ENCODE results near the gene TRPM4.
A peak's percentile ranks its signal among the peaks of the same experiment; 100 is the strongest.
"Not testable (repeated sequence)": the region's sequence is repeated elsewhere in the genome, so short reads cannot be mapped to it uniquely, and the experiment has no call there.

TRPM4 gene

DNA sequence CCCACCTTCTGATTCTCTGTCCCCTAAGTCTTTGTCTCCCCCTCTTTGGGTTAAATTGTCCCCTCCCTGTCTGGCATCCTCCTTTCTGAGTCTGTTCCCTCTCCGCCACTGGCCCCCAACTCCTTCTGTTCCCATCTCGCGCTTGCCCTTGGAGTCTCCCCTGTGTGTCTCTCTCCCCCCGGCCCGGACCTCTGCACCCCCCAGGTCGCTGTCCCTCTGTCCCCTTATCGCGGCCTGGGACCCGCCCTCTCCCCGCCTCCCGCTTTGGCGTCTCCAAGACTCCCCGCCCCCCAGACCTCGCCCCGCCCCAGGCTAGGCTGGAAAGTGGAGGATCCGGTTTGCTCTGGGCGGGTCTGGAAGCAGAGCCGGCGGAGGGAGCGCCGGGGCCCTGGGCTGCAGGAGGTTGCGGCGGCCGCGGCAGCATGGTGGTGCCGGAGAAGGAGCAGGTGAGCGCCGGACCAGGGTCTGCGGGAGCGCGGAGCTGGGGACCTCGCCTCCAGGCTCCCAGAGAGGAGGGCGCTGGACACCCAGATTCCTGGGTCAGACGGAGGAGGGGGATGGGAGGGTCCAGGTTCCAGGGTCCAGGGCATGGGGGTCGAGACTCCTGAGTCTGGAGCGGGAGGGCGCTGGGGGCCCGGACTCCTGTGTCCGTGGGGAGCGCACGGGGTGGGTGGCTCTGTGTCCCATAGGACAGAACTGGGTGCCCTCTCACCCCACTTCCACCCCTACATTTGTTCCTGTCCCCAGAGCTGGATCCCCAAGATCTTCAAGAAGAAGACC is at the start of gene TRPM4:
TRPM4 (plus strand) TSS at position 348 of the 780 bp plus-strand sequence; CDS start at position 423, 75 bp downstream.
- peak in 1 of 4 experiments; percentile 13 for DNase-seq

DNA sequence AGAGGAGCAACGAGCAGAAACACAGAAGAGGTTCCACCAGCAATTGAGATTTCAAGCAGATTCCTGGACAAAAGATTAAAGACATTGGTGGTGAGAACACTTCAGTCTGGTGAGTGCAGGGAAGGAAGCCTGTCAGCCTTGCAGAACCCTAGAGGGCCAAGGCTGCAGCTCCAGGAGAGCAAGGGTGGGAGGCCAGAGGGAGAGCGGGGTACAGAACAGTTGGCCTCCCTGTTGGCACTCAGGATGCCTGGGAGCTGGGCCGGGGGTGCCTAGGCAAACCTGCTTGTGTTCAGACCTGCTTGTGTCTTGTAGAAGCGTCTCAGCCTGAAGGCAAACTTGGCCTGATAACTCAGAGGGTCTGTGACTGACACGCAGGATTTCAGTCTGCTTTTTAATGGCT is 48.5 kb upstream of the TRPM4 start:
- DNase-seq: no peak

DNA sequence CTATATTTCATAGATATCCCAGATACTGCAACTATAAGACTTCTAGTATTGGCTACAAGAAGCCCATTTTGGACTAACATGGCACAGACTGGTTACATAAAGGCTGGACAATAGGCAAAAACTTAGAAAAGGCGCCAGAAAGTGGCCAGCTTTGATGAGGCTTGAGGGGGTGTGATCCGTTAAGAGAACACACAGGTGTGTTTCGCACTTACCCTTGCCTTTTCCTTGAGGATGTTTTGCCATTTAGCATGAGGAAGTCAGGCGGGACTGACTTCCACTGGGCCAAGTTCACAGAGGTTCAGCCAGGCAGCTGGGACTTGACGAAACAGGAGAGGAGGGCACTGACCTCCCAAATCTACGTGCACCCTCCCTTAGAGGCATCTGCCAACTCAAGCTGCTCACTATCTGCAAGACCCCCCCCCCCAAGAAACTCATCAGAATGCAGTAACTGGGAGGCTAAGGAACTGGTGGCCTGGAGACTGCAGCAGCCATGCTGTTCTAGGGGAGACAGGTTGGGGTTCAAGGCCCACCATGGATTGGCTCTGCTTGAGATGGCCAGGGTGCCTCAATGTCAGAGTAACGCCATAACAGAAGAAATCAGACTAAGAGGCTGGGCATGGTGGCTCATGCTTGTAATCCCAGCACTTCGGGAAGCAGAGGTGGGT is 47.9 kb upstream of the TRPM4 start:
- DNase-seq: no peak

DNA sequence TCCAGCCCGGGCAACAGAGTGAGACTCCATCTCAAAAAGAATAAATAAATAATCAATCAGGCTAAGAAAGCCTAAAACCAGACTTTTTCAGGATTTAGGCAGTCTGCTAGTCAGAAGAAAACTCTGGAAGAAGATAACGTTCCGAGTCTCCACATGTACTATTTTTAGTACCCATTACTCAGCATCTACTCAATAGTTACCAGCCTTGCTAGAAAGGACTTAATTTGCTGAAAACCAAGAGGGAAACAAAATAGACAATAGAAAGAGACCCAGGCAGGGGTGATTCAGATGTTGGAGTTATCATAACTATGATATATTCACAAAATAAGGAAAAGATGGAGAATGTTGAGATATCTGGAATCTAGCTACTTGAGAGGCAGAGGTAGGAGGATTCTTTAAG is 47.0 kb upstream of the TRPM4 start:
- DNase-seq: no peak

DNA sequence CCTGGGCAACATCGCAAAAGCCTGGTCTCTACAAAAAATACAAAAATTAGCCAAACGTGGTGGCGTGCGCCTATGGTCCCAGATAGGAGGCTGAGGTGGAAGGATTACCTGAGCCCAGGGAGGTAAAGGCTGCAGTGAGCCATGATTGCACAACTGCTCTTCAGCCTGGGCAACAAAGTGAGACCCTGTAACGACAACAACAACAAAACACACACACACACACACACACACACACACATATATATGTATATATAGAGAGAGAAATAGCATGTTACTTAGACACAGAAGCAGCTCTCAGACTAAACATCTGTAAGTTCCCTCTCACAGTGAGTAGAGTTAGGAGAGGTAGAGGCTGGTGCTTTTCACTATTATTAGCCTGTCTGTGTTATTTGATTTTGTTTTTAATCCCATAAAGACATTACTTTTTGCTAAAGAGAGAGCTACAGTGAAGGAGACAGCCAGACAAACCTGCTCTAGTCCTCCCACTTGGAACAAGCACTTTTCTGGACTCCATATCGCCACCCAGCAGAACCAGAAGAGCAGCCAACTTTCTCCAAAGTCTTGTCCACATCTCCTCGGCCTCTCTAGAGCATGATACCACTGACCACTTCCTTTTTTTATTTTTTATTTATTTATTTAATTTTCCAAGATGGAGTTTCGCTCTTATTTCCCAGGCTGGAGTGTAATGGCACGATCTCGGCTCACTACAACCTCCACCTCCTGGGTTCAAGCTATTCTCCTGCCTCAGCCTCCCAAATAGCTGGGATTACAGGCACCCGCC is 46.2 kb upstream of the TRPM4 start:
- DNase-seq: no peak

DNA sequence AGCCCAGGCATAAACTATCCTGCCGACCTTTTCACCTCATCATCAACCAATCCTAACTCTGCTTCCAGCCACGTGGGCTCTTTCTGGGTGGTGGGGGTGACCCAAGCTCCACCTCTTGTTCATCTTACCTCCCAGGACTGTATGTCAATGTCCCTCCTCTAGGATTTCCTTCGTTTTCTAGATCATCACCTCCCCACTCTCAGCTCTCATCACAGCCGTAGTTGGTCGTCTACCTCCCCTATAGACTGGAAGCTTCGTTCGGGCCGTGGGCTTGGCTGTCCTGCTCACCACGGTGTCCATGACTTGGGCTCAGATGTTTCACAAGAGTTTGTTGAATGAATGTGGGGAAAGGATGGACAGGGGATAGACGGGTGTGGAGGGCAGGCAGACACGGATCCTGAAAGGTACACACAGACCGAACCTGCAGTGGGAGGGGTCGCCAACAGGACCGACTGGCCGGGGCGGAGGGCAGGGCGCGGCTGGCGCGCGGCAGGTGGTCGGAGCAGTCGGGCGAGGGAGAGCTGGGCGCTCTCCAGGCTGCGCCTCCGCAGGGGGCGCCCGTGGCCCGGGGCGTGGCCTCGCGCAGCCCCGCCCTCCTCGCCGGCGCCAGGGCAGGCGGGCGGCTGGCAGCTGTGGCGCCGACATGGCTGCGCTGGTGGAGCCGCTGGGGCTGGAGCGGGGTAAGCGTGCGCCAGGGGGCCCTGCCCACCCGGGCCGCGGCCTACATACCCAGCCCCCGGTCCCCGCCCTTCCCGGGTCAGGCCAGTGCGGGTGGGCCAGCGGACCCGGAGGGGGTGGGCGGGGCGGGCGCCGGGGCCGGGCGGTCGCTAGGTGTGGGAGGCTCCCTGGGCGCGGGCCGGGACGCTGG is 43.6 kb upstream of the TRPM4 start, which contains the start of gene LIN7B:
LIN7B (plus strand) TSS at position 609 of the 868 bp plus-strand sequence; CDS start at position 644, 35 bp downstream.
- peak; percentile 43 to 71 (median 55) for DNase-seq

DNA sequence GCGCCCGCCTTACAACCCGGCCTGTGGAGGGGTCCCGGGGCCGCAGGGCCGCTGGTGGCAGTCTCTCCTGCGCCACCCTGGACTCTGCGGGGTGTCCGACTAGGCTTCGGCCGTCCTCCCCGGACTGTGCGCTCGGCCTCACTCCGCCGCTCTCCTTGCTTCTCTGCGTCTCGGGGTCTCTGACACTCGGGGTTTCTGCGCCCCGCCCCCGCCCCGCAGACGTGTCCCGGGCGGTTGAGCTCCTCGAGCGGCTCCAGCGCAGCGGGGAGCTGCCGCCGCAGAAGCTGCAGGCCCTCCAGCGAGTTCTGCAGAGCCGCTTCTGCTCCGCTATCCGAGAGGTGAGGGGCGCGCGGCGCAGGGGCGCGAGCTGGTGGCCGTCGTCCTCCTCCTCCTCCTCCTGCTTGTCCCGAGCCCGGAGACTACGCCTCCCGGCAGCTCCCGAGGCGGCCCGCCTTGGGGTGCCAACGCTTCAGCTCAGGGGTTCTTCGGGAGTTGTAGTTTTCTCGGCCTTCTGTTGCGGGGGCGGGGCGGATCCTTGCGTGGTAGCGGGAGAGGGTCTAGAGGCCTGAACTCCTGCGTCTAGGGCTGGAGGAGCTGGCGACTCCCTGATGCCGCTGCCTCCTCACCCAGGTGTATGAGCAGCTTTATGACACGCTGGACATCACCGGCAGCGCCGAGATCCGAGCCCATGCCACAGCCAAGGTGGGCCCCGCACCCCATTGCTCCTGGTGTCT is 42.8 kb upstream of the TRPM4 start:
- peak in 2 of 4 experiments; percentile 20 to 25 for DNase-seq

DNA sequence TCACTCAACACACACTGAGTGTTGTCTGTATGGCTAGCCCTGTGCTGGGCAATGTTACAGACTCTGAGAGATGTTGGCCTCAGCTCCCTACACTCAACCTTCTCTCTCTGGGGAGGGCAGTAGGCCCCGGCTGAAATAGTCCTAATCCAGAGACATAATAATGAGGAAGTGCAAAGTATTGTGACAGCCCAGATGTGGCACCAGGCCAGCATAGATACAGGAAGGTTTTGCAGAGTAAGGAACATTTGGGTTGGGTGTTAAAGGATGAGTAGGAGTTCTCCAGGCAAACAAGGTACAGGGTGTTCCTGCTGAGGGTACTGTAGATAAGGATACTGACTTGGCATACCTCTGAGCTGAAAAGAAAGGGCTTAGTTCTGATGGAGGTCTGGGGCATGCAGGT is 41.0 kb upstream of the TRPM4 start:
- no peak for DNase-seq

DNA sequence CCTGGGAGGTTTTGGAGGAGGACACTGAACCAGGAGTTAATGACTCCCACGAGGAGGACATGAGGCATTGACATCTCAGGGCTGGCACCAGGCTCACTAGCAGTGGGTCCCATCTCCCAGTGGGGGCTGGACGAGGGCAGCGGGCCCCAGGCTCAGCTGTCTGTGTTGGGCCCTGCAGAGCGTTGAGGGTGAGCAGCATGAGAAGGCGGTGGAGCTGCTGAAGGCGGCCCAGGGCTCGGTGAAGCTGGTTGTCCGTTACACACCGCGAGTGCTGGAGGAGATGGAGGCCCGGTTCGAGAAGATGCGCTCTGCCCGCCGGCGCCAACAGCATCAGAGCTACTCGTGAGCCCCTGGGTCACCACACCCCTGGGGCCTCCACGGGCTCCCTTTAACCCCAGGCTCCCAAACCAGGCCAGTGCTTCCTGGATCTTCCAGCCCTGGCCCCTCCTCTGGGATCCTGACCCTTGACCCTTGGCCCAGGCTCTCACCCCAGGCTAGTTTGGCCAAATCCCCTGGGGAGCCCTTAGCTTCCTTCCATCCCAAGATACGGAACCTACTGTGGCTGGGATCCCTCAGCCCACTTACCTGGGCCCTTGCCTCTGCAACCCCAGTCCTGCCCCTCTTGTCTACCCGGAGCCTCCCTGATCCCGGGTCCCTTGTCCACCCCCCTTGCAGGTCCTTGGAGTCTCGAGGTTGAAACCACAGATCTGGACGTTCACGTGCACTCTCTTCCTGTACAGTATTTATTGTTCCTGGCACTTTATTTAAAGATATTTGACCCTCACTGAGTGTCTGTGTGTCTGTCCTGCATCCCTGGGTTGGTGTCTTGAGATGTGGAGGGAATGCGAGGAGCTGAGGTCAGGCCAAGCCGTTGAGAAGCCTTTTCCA is 39.7 kb upstream of the TRPM4 start:
- no peak for DNase-seq

DNA sequence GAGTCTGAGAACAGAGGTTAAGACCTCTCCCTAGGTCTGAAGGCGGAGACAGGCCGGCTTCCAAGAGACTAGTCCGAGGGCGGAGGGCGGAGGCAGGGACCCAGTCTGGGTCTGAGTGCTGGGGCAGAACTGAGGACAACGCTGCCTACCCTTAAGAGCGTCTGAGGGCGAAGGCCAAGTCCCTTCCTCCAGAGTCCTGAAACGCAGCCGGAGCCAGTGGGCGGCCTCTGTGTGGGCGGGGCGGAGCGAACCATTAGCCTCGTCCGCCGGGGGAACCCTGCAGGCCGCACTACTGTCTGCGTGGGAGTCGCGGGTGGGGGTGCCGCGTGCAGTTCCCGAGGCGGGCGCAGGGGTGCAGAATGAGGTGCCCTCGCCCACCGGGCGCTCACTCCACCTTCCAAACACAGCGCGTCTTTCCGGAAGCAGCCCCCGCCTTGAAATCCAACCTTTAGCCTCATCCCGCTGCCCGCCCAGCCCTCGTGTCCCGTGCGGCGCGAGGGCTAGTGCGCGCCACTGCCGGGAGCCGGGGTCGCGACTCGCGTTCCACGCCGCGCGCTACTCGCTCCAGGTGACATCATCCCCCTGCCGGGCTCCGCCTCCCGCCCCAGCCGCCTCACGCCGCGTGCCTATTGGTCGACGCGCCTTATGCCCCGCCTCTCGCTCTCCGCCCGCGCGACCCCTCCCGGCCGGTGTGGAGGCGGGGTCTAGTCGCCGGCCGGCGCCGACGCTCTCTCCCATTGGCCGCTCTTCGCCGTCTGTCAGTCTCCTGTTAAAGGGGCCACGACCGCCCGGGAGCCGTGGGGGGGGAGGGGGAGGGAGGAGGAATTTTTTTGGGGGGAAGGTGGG is 38.8 kb upstream of the TRPM4 start, which contains the start of gene C19orf73:
C19orf73 (minus strand) TSS at position 579 of the 846 bp plus-strand sequence; CDS start at position 458, 121 bp downstream.
- peak; percentile 85 to 92 (median 88) for DNase-seq

DNA sequence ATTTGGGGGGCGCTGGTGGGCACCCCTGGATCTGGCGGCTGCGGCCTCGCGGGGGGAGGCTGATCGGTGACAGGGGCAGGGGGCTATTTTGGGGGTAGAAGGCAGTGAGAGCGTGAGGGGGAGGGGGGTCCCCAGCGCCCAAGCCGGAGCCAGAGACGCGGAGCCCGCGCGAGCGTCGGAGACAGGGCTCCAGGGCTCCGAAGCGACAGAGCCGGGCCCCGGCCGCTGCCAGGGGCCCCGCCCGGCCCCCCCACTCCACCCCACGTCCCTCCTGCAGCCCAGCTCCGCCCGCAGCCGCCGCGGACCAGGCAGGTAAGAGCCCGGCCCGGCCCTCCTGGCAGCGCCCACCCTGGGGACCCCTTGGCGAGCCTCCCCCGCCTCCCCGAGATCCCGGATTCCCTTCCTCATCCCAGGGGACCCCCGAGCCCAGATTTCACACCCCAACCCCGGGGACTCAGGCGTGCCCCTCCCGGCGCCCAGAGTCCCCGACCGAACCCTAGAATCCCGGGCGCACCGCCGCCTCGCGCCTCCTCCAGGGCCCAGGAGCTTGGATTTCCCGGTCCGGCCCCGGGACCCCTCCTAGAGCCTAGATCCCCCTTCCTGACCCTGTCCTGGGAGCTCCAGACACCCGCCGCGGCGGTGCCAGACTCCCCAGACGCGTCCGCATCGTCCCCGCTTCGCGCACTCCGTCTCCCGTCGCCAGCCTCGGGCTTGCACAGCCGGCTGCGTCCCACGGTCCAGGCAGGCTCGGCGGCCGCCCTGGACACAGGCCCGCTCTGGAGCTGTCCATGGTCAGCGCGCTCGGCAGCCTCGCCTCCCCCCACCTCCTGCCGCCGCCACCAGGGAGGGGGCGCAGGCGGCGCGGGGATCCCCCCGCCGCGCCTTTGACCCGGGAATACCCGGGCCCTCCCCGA is 37.9 kb upstream of the TRPM4 start, which contains the start of gene PPFIA3:
PPFIA3 (plus strand) TSS at position 134 of the 914 bp plus-strand sequence. CDS start 8,330 bp downstream, outside the sequence.
- DNase-seq: no peak

DNA sequence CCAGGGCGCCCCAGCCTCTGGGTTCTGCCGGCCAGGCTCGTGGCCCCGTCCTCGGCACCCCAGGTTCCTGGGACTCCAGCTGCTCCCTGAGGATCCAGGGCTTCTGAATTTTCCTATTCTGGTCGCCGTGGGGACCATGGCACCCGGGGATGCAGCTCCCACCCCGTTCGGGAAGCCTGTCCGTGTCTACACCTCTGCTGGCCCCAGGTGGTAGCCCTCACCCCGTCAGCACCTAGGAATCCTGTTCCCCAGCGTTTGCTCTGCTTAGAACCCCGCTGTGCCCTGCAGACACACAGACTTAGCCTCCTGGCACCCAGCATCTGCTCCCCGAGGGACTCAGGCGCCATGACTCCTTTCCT is 37.3 kb upstream of the TRPM4 start:
- no peak for DNase-seq

DNA sequence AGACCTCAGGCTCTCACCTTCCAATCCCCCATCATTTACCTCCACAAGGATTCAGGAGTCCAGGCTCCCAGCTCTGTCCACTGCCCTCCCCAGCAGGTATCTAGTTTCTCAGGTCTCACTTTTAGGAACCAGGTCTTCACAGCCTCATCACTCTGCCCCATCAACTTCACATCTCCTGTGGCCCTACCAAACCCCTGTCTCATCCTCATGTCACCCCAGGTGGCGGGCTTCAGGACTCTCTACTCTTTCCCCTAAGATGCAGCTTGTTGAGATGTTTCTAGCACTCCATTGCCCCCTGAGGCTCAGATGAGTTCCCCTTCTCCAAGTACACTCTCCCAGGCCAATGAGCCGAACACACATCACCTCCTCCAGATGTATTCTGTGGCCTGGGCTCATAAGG is 36.7 kb upstream of the TRPM4 start:
- no peak for DNase-seq

DNA sequence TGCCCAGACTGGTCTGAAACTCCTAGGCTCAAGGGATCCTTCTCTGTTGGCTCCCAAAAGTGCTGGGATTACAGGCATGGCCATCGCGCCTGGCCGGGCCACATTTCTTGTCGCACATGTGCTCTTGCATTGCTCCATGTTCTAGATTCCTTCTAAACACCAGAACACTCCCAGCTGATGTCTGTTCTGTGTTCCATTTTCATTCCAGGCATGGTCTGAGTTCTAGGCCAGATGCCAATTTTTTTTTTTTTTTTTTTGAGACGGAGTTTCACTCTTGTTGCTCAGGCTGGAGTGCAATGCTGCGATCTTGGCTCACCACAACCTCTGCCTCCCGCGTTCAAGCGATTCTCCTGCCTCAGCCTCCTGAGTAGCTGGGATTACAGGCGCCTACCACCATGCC is 35.8 kb upstream of the TRPM4 start:
- not testable (repeated sequence) for DNase-seq

DNA sequence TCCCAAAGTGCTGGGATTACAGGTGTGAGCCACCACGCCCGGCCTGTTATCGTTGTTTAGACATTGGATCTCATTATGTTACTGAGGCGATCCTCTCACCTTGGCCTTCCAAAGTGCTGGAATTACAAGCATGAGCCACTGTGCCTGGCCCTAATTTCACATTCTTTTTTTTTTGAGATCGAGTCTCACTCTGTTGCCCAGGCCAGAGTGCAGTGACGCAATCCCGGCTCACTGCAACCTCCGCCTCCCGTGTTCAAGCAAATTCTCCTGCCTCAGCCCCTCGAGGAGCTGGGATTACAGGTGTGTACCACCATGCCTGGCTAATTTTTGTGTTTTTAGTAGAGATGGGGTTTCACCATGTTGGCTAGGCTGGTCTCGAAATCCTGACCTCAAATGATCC is 34.3 kb upstream of the TRPM4 start:
- not testable (repeated sequence) for DNase-seq

DNA sequence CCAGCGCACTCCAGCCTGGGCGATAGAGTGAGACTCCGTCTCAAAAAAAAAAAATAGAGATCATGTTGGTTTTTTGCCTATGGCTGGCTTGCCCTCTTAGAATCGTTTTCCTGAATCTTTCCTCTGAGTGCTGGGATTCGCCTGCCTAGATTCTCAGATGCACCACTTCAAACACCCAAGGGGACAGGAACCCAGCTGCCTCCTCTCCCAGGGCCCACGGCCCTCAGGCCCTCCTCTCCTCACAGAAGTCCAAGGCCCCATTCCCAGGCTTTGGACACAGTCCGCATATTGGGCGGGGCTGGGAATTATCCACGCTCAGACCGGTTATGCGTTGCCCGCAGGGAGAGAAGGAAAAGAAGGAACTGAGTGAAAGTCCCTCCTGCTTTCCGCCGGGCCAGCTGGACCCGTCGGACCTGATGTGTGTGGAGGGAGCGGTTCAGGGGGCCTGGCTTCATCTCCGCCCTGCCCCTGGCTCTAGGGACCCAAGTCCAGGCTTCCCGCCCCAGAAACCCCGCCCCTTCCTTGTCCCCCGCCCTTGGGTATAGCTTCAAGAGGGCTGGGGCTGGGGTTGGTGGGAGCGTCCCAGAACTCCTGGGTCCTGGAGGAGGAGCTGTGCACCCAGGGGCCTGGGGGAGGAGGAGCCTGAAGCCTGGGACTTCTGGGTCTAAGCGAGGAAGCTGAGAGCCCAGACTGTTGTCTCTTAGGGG is 32.4 kb upstream of the TRPM4 start:
- DNase-seq: no peak

DNA sequence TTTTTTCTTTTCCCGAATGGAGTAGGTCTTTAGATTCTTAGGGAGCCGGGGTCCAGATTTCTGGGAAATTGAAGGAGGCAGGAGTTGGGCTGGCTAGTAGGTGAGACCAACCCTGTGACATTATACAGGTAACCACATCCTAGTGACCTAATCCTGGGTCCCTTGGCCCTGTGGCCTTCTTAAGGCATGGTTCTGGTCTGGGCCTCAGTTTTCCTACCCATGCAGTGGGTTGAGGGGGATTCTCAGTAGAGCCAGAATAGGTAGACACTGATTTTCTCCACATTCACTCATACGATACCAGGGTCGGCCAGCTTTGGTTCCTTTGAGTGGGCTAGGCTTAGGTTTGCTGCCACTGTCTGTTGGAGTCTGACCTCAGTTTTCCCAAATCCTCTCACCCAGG is 31.0 kb upstream of the TRPM4 start:
- DNase-seq: no peak

DNA sequence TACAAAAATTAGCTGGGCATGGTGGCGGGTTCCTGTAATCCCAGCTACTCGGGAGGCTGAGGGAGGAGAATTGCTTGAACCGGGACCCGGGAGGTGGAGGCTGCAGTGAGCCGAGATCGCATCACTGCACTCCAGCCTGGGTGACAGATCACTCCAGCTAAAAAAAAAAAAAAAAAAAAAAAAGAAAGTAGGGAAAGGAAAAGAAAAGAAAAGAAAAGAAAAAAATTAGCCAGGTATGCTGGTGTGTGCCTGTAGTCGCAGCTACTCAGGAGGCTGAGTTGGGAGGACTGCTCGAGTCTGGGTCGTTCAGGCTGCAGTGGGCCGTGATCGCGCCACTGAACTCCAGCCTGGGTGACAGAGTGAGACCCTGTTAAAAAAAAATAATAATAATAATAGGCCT is 30.4 kb upstream of the TRPM4 start:
- not testable (repeated sequence) for DNase-seq

Data from activated CD4-positive, CD25-positive, alpha-beta regulatory T cell (primary cell).